Upper lobe of left lung (tissue), 6 donors: Measurements from ENCODE around the gene GTF2IRD1. TPM values are rescaled to one million over a fixed set of nuclear protein-coding genes. Genes with fewer than 3 reads are reported as not detected.
"Not testable (repeated sequence)": the region's sequence is repeated elsewhere in the genome, so short reads cannot be mapped to it uniquely, and the experiment has no call there.

Experiments used
- ATAC-seq, 2 donors: fragments of 200-7000 bp; cut with Tn5 transposase; one replicate each; pipeline ENCODE4 v1.9.1; 2022; ENCODE audit warnings: mild to moderate bottlenecking in 2 of 2, moderate library complexity in 2 of 2; ENCODE audit not compliant: low FRiP score in 2 of 2
- DNase-seq, 2 donors: peaks; one replicate each; pipeline ENCODE4 v3.0.0-alpha.2; 2019 to 2020
- H3K27ac ChIP-seq, 4 donors: fragments of 200-600 bp; sonication (generic); one replicate each; pipeline ENCODE4 v1.5.1; 2016 to 2019
- H3K27me3 ChIP-seq, 4 donors: fragments of 200-600 bp; sonication (generic); one replicate each; pipeline ENCODE4 v1.5.1; 2017 to 2019
- H3K36me3 ChIP-seq, 4 donors: fragments of 200-600 bp; sonication (generic); one replicate each; pipeline ENCODE4 v1.5.1; 2016 to 2019
- H3K4me1 ChIP-seq, 4 donors: fragments of 200-600 bp; sonication (generic); one replicate each; pipeline ENCODE4 v1.5.1; 2018 to 2019
- H3K4me3 ChIP-seq, 4 donors: fragments of 200-600 bp; sonication (generic); one replicate each; pipeline ENCODE4 v1.5.1; 2017 to 2019; ENCODE audit warnings: mild to moderate bottlenecking in 2 of 4, moderate library complexity in 1 of 4
- H3K9me3 ChIP-seq, 4 donors: fragments of 200-600 bp; sonication (generic); one replicate each; pipeline ENCODE4 v1.5.1; 2018 to 2019
- CTCF ChIP-seq, 6 experiments: fragments of 450-650 bp in 4 of 6; fragments of 200-600 bp in 2 of 6; sonication (generic) in 2 of 6; IDR thresholded peaks; one replicate each; pipeline ENCODE4 v1.5.1; 2016 to 2019; ENCODE audit warnings: antibody characterized with exemption in 6 of 6
- EP300 ChIP-seq, 4 donors: sonication (generic); formaldehyde crosslinking; IDR thresholded peaks; one replicate each; pipeline ENCODE4 v1.5.1; 2017; ENCODE audit warnings: antibody characterized with exemption in 4 of 4, control low read depth in 2 of 4
- POLR2A ChIP-seq, 4 donors: fragments of 450-650 bp; IDR thresholded peaks; one replicate each; pipeline ENCODE4 v1.5.1; 2016 to 2017; ENCODE audit warnings: antibody characterized with exemption in 4 of 4, mild to moderate bottlenecking in 2 of 4
- POLR2AphosphoS5 ChIP-seq, 2 donors: sonication (generic); formaldehyde crosslinking; IDR thresholded peaks; one replicate each; pipeline ENCODE4 v1.5.1; 2017; ENCODE audit warnings: antibody characterized with exemption in 2 of 2
- WGBS, 2 donors: methylation state at CpG; one replicate each; pipeline ENCODE4 v1.1.5; 2017 to 2018; 5-methylcytosine and 5-hydroxymethylcytosine counted together
- total RNA-seq, 6 donors: library from RNA; depleted of rRNA in 4 of 6; stranded (reverse); fragments of >200 nt in 4 of 6; gene quantifications; one replicate each; pipeline versions ENCODE4 v1.1.0 to v1.2.1, GENCODE V29; 2016 to 2021
- donor health status: DM: no; HTN: no; CAD: no; lungs with moderate emphysema.
- donor health status: DM: no; HTN: yes; CAD: no; lungs with severe emphysema.

The GTF2IRD1 gene
- total RNA-seq, 6 donors from 2014 or later, result 16.4 to 41.9 (median 28.1) TPM

GRCh38 chr7:74407958-74408357, 45.7 kb upstream of the GTF2IRD1 start:
- H3K4me1 ChIP-seq, result no peaks in the 10 kb centered on the region
- no peak for TF ChIP-seq CTCF (IDR thresholded peaks at IDR 0.05)
- TF ChIP-seq POLR2A (IDR thresholded peaks at IDR 0.05), result no peak
- H3K4me3 ChIP-seq, result no peak overlapping the region
- H3K9me3 ChIP-seq, result no peaks in the 10 kb centered on the region
- no peak overlapping the region for H3K27ac ChIP-seq
- H3K27me3 ChIP-seq, result no peaks in the 10 kb centered on the region
- DNase-seq (no peak), ATAC-seq (no peak)
- H3K36me3 ChIP-seq, result peaks cover 0 to 20% (median 12%) of the 10 kb centered on the region in 4 donors
- WGBS, 2 donors, result 70% methylated on average over 4 of the region's 4 CpGs

DNA sequence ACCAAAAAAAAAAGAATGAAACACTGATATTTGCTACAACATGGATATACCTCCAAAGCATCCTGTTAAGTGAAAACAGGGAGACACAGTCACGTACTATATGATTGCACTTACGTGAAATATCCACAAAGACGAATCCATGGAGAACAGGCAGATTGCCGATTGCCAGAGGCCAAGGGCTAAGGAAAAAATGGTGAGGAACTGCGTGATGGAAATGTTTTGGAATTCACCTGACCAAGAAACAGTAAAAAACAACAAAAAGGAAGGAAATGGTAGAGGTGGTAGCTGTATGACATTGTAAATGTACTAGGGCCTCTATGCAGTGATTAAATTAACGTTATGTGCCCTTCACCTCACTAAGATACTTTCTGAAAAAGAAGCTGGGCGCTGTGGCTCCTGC, 44.1 kb upstream of the GTF2IRD1 start:
- H3K27me3 ChIP-seq, result no peaks in the 10 kb centered on the region
- 72 to 78% methylated on average over 7 of the region's 7 CpGs for WGBS, 2 donors
- DNase-seq (no peak), ATAC-seq (no peak)
- H3K9me3 ChIP-seq, result no peaks in the 10 kb centered on the region
- no peak overlapping the region for H3K4me3 ChIP-seq
- H3K4me1 ChIP-seq, result no peaks in the 10 kb centered on the region
- H3K27ac ChIP-seq, result no peak overlapping the region
- H3K36me3 ChIP-seq, result peaks cover 0 to 6% (median 5%) of the 10 kb centered on the region in 4 donors
- TF ChIP-seq CTCF (IDR thresholded peaks at IDR 0.05), result no peak
- no peak for TF ChIP-seq EP300 (IDR thresholded peaks at IDR 0.05)
- no peak for TF ChIP-seq POLR2A (IDR thresholded peaks at IDR 0.05)
- TF ChIP-seq POLR2AphosphoS5 (IDR thresholded peaks at IDR 0.05), result no peak

DNA sequence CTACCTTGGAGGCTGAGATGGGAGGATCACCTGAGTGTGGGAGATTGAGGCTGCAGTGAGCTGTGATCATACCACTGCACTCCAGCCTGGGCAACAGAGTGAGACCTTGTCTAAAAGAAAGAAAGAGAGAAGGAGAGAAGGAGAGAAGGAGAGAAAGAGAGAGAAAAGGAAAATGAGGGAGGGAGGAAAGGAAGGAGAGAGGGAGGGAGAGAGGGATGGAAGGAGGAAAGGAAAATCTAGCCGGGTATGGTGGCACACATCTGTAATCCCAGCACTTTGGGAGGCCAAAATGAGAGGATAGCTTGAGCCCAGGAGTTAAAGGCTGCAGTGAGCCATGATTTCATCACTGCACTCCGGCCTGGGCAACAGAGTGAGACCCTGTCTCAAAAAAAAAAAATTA, 42.9 kb upstream of the GTF2IRD1 start:
- DNase-seq (no peak), ATAC-seq (no peak)
- no peaks in the 10 kb centered on the region for H3K4me1 ChIP-seq
- no peaks in the 10 kb centered on the region for H3K27me3 ChIP-seq
- TF ChIP-seq EP300 (IDR thresholded peaks at IDR 0.05) (no peak), POLR2AphosphoS5 (IDR thresholded peaks at IDR 0.05) (no peak), CTCF (IDR thresholded peaks at IDR 0.05) (no peak), POLR2A (IDR thresholded peaks at IDR 0.05) (no peak)
- no peak overlapping the region for H3K4me3 ChIP-seq
- no peak overlapping the region for H3K27ac ChIP-seq
- no peaks in the 10 kb centered on the region for H3K9me3 ChIP-seq
- no peaks in the 10 kb centered on the region for H3K36me3 ChIP-seq
- 68 to 73% methylated on average over 2 of the region's 2 CpGs for WGBS, 2 donors

DNA sequence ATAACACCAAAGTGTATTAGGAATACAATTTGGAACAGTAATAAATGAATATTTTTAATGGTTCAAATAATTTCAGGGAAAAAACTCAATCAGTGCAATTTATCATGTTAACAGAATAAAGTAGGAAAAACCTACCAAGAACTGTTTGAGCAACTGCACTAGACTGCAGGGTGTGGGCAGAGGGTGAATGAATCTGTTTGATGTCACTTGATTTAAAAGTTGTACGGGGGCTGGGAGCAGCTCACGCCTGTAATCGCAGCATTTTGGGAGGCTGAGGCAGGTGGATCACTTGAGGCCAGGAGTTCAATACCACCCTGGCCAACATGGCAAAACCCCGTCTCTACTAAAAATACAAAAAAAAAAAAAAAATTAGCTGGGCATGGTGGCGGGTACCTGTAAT, 42.1 kb upstream of the GTF2IRD1 start:
- not testable (repeated sequence) for H3K27me3 ChIP-seq, H3K27ac ChIP-seq, H3K9me3 ChIP-seq, H3K36me3 ChIP-seq, H3K4me1 ChIP-seq, H3K4me3 ChIP-seq, ATAC-seq, DNase-seq
- WGBS, 2 donors, result 78 to 85% methylated on average over 5 of the region's 5 CpGs

- DNase-seq (no peak), ATAC-seq (no peak)
- Histone ChIP-seq H3K4me3 (no peak overlapping the region), H3K4me1 (peaks cover 0 to under 1% (median 0%) of the 10 kb centered on the region in 4 donors), H3K9me3 (no peaks in the 10 kb centered on the region), H3K27ac (no peak overlapping the region), H3K27me3 (no peaks in the 10 kb centered on the region), H3K36me3 (no peaks in the 10 kb centered on the region)
- WGBS, 2 donors, result 43 to 58% methylated on average over 4 of the region's 4 CpGs
- TF ChIP-seq EP300 (IDR thresholded peaks at IDR 0.05) (no peak), POLR2AphosphoS5 (IDR thresholded peaks at IDR 0.05) (no peak), CTCF (IDR thresholded peaks at IDR 0.05) (no peak), POLR2A (IDR thresholded peaks at IDR 0.05) (no peak)
Measured at GRCh38 chr7:74412056-74412455, 41.6 kb upstream of the GTF2IRD1 start.
